Tibial artery (tissue), 4 donors: Measurements from ENCODE around the gene MGLL.
A peak's percentile ranks its signal among the peaks of the same experiment; 100 is the strongest.

ENCODE experiments used
- DNase-seq, 2 donors: peaks; one replicate each; pipeline ENCODE4 v3.0.0-alpha.2; 2019
- H3K27ac ChIP-seq, 2 donors: fragments of 200-600 bp; sonication (generic) in 1 of 2; 1 replicate in 1 of 2; 2 replicates in 1 of 2; pipeline ENCODE4 v1.5.1; 2018 to 2019; ENCODE audit warnings: mild to moderate bottlenecking in 1 of 2
- H3K27me3 ChIP-seq, 2 donors: fragments of 200-600 bp; sonication (generic) in 1 of 2; one replicate each; pipeline versions ENCODE4 v1.5.1 to v1.6.0; 2016 to 2019
- H3K36me3 ChIP-seq, 3 donors: fragments of 200-600 bp; sonication (generic) in 2 of 3; one replicate each; pipeline ENCODE4 v1.5.1; 2016 to 2019; ENCODE audit warnings: mild to moderate bottlenecking in 2 of 3
- H3K4me1 ChIP-seq, 4 donors: fragments of 200-600 bp; sonication (generic) in 2 of 4; 1 replicate in 3 of 4; 2 replicates in 1 of 4; pipeline ENCODE4 v1.5.1; 2016 to 2019
- H3K4me3 ChIP-seq, 2 donors: fragments of 200-600 bp; sonication (generic) in 1 of 2; 1 replicate in 1 of 2; 2 replicates in 1 of 2; pipeline ENCODE4 v1.5.1; 2018 to 2019; ENCODE audit warnings: mild to moderate bottlenecking in 2 of 2
- H3K9me3 ChIP-seq, 3 donors: fragments of 200-600 bp; sonication (generic) in 1 of 3; one replicate each; pipeline ENCODE4 v1.5.1; 2016 to 2019
- CTCF ChIP-seq, 2 experiments: fragments of 200-600 bp in 1 of 2; fragments of 450-650 bp in 1 of 2; IDR thresholded peaks; one replicate each; pipeline ENCODE4 v1.5.1; 2017 to 2019; ENCODE audit warnings: antibody characterized with exemption in 2 of 2, mild to moderate bottlenecking in 1 of 2, moderate library complexity in 1 of 2
- intact Hi-C: fragments of 100-400 bp; cut with DNase I; formaldehyde crosslinking; loops from one replicate; pipeline ENCODE4 v1.15.0; 2023; ENCODE audit warnings: low total_unique reads

The MGLL gene

DNA sequence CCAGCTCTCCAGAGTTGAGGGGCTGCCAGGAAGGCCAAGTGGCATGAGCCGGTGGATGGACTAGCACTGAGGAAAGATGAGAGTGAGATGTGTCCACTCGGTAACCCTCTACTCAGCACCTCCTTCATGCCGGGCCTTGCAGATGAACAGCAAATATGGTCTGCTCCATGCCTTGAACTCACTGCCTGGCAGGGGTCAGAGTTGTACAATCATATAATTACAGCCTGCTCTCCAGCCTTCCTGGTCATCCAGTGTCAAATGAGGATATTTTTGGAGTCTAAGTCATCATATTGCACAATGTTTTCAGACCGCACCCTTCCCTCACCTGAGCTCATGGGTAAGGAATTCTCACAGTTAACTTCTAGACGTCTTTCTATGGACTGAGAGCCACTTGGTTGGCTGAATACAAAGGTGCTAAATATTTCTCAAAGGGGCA is 4.9 kb downstream of the MGLL start:
- H3K27me3 ChIP-seq = no peaks in the 10 kb centered on the region
- H3K36me3 ChIP-seq = peaks cover 9 to 22% (median 16%) of the 10 kb centered on the region in 3 donors
- H3K27ac ChIP-seq = peak overlapping the region; percentile 30 to 93
- H3K4me1 ChIP-seq = peaks cover 0 to 61% (median 40%) of the 10 kb centered on the region in 4 donors
- intact Hi-C loops = no loop called here
- no peak overlapping the region for H3K4me3 ChIP-seq
- H3K9me3 ChIP-seq = no peaks in the 10 kb centered on the region
- TF ChIP-seq CTCF (IDR thresholded peaks at IDR 0.05) = no peak
- no peak for DNase-seq

GRCh38 chr3:127816783-127817405 is 5.4 kb downstream of the MGLL start:
- Histone ChIP-seq H3K4me1 (peaks cover 0 to 60% (median 40%) of the 10 kb centered on the region in 4 donors), H3K9me3 (no peaks in the 10 kb centered on the region), H3K27me3 (no peaks in the 10 kb centered on the region), H3K27ac (peak overlapping the region; percentile 30 to 93), H3K4me3 (no peak overlapping the region), H3K36me3 (peaks cover 13 to 28% (median 21%) of the 10 kb centered on the region in 3 donors)
- intact Hi-C loops = no loop called here
- no peak for DNase-seq
- TF ChIP-seq CTCF (IDR thresholded peaks at IDR 0.05) = no peak

GRCh38 chr3:127815641-127816605 is 6.4 kb downstream of the MGLL start:
- intact Hi-C loops = no loop called here
- Histone ChIP-seq H3K27ac (no peak overlapping the region), H3K36me3 (peaks cover 22 to 31% (median 29%) of the 10 kb centered on the region in 3 donors), H3K27me3 (no peaks in the 10 kb centered on the region), H3K9me3 (no peaks in the 10 kb centered on the region), H3K4me1 (peaks cover 0 to 51% (median 32%) of the 10 kb centered on the region in 4 donors), H3K4me3 (no peak overlapping the region)
- no peak for DNase-seq
- no peak for TF ChIP-seq CTCF (IDR thresholded peaks at IDR 0.05)

DNA sequence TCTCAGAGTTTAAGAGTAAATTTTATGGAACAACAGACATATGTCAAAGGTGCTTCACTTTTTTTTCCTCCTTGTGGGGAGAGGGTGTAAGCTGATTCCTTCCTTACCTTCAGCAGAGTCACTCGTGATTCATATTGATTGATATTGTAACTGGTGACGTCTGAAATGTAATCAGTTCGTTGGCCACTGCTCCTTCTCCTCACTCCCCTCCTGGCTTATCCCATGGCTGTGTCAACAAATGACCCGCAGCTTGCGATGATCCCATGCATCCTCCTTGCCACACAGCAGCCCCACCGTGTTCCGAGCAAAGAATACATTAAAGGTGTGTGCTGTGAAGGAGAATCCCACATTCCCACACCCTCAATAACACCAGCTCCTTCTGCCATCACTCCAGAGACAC is 7.3 kb downstream of the MGLL start:
- Histone ChIP-seq H3K4me3 (no peak overlapping the region), H3K4me1 (peaks cover 0 to 43% (median 25%) of the 10 kb centered on the region in 4 donors), H3K36me3 (peaks cover 30 to 40% (median 36%) of the 10 kb centered on the region in 3 donors), H3K9me3 (no peaks in the 10 kb centered on the region), H3K27me3 (no peaks in the 10 kb centered on the region), H3K27ac (no peak overlapping the region)
- TF ChIP-seq CTCF (IDR thresholded peaks at IDR 0.05) = no peak
- no peak for DNase-seq
- intact Hi-C loops = no loop called here

DNA sequence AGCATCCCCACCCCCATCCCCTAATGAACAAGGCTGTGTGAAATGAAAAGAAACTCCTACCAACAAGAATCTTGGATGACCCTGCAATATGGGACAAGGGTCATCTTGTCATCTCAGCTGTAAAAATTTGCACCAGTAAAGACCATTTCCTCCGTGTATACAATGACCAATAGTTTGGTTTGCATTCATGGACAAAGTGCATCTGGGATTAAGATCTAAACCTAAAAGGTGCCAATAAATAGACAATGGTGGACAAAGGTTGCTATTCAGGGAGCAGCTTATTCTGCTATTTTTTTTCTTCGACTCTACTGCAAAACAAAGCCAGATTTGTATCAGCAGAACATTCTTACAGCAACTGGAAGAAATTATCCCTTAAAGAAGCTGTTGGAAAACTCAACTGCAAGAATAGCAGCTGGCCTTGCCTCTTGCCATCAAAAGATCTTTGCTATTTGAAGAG is 8.0 kb downstream of the MGLL start:
- Histone ChIP-seq H3K27me3 (no peaks in the 10 kb centered on the region), H3K36me3 (peaks cover 34 to 41% (median 40%) of the 10 kb centered on the region in 3 donors), H3K4me1 (peaks cover 0 to 37% (median 19%) of the 10 kb centered on the region in 4 donors), H3K4me3 (no peak overlapping the region), H3K9me3 (no peaks in the 10 kb centered on the region), H3K27ac (no peak overlapping the region)
- intact Hi-C loops = no loop called here
- no peak for TF ChIP-seq CTCF (IDR thresholded peaks at IDR 0.05)
- no peak for DNase-seq
